Measurements from ENCODE around the gene WNT2B. TPM values are rescaled to one million over a fixed set of nuclear protein-coding genes. Genes with fewer than 3 reads are reported as not detected.

The WNT2B gene
- total RNA-seq, 2 donors from 2014 or later, result 0.51 to 0.57 TPM

- no peak overlapping the region for H3K9ac ChIP-seq (ENCODE audit: extremely low read depth, low read length, poor library complexity, severe bottlenecking)
- H3K4me1 ChIP-seq (ENCODE audit: control insufficient read depth, insufficient read depth, low read length), result no peaks in the 10 kb centered on the region
- Mint-ChIP-seq H3K27ac (no peak overlapping the region), H3K27me3 (ENCODE audit: insufficient read depth) (no peaks in the 10 kb centered on the region), H3K4me3 (no peak overlapping the region), H3K9me3 (no peaks in the 10 kb centered on the region), H3K36me3 (ENCODE audit: low read depth) (peaks cover 12% of the 10 kb centered on the region), H3K4me1 (no peaks in the 10 kb centered on the region)
- WGBS, 2 experiments (ENCODE audit: insufficient coverage in 1 of 2, insufficient read length in 1 of 2), result 100% methylated on average over 2 of the region's 2 CpGs; no CpG with 5 or more reads in 1 of the 2 experiments
- no peak for DNase-seq
- no peak overlapping the region for H3K27ac ChIP-seq (ENCODE audit: low read depth, low read length)
- no peaks in the 10 kb centered on the region for H3K9me3 ChIP-seq (ENCODE audit: control insufficient read depth, low read length)
- no peak for TF ChIP-seq CTCF (conservative IDR thresholded peaks at IDR 0.05)
- H3K27me3 ChIP-seq (ENCODE audit: control insufficient read depth, insufficient read depth, low read length, poor library complexity, severe bottlenecking), result no peaks in the 10 kb centered on the region
- H3K36me3 ChIP-seq (ENCODE audit: control insufficient read depth, insufficient read depth, low read length), result peaks cover 17% of the 10 kb centered on the region
- H3K4me3 ChIP-seq (ENCODE audit: low read length), result no peak overlapping the region
Measured at GRCh38 chr1:112549590-112549989, 40.8 kb downstream of the WNT2B start.

GRCh38 chr1:112554411-112554810, 45.6 kb downstream of the WNT2B start:
- no peak for TF ChIP-seq CTCF (conservative IDR thresholded peaks at IDR 0.05)
- Histone ChIP-seq H3K9ac (ENCODE audit: extremely low read depth, low read length, poor library complexity, severe bottlenecking) (no peak overlapping the region), H3K9me3 (ENCODE audit: control insufficient read depth, low read length) (no peaks in the 10 kb centered on the region), H3K27ac (ENCODE audit: low read depth, low read length) (no peak overlapping the region), H3K4me3 (ENCODE audit: low read length) (no peak overlapping the region), H3K27me3 (ENCODE audit: control insufficient read depth, insufficient read depth, low read length, poor library complexity, severe bottlenecking) (no peaks in the 10 kb centered on the region), H3K36me3 (ENCODE audit: control insufficient read depth, insufficient read depth, low read length) (peaks cover 18% of the 10 kb centered on the region), H3K4me1 (ENCODE audit: control insufficient read depth, insufficient read depth, low read length) (no peaks in the 10 kb centered on the region)
- no peak overlapping the region for H3K27ac Mint-ChIP-seq
- no peak for DNase-seq
- H3K4me3 Mint-ChIP-seq, result no peak overlapping the region
- H3K36me3 Mint-ChIP-seq (ENCODE audit: low read depth), result peaks cover 15% of the 10 kb centered on the region
- H3K9me3 Mint-ChIP-seq, result no peaks in the 10 kb centered on the region
- H3K4me1 Mint-ChIP-seq, result no peaks in the 10 kb centered on the region
- no peaks in the 10 kb centered on the region for H3K27me3 Mint-ChIP-seq (ENCODE audit: insufficient read depth)

GRCh38 chr1:112557385-112557784, 48.6 kb downstream of the WNT2B start:
- H3K36me3 Mint-ChIP-seq (ENCODE audit: low read depth), result peaks cover 21% of the 10 kb centered on the region
- Histone ChIP-seq H3K36me3 (ENCODE audit: control insufficient read depth, insufficient read depth, low read length) (peaks cover 12% of the 10 kb centered on the region), H3K9me3 (ENCODE audit: control insufficient read depth, low read length) (no peaks in the 10 kb centered on the region), H3K4me1 (ENCODE audit: control insufficient read depth, insufficient read depth, low read length) (no peaks in the 10 kb centered on the region), H3K27ac (ENCODE audit: low read depth, low read length) (no peak overlapping the region), H3K27me3 (ENCODE audit: control insufficient read depth, insufficient read depth, low read length, poor library complexity, severe bottlenecking) (no peaks in the 10 kb centered on the region), H3K4me3 (ENCODE audit: low read length) (no peak overlapping the region), H3K9ac (ENCODE audit: extremely low read depth, low read length, poor library complexity, severe bottlenecking) (no peak overlapping the region)
- DNase-seq, result no peak
- H3K4me1 Mint-ChIP-seq, result no peaks in the 10 kb centered on the region
- WGBS, 2 experiments (ENCODE audit: insufficient coverage in 1 of 2, insufficient read length in 1 of 2), result 90% methylated on average over 1 of the region's 1 CpG; no CpG with 5 or more reads in 1 of the 2 experiments
- peaks cover 4% of the 10 kb centered on the region for H3K9me3 Mint-ChIP-seq
- no peaks in the 10 kb centered on the region for H3K27me3 Mint-ChIP-seq (ENCODE audit: insufficient read depth)
- no peak overlapping the region for H3K4me3 Mint-ChIP-seq
- no peak for TF ChIP-seq CTCF (conservative IDR thresholded peaks at IDR 0.05)
- H3K27ac Mint-ChIP-seq, result no peak overlapping the region
